ENCODE results near the gene RALGPS1. TPM values are rescaled to one million over a fixed set of nuclear protein-coding genes. Genes with fewer than 3 reads are reported as not detected.

Gene RALGPS1
- total RNA-seq, 1 donor: 8.2 TPM

- H3K4me3 ChIP-seq (ENCODE audit: low read length): no peak overlapping the region
- H3K4me1 ChIP-seq (ENCODE audit: insufficient read depth, low read length): no peaks in the 10 kb centered on the region
- H3K9me3 ChIP-seq (ENCODE audit: low read depth, low read length): no peaks in the 10 kb centered on the region
- no peaks in the 10 kb centered on the region for H3K27me3 ChIP-seq (ENCODE audit: insufficient read depth, low read length)
Observed at GRCh38 chr9:127216210-127216887, 301.8 kb downstream of the RALGPS1 start.

GRCh38 chr9:127216888-127217217 is 302.3 kb downstream of the RALGPS1 start:
- Histone ChIP-seq H3K9me3 (ENCODE audit: low read depth, low read length) (no peaks in the 10 kb centered on the region), H3K4me1 (ENCODE audit: insufficient read depth, low read length) (no peaks in the 10 kb centered on the region), H3K27me3 (ENCODE audit: insufficient read depth, low read length) (no peaks in the 10 kb centered on the region), H3K4me3 (ENCODE audit: low read length) (no peak overlapping the region)

GRCh38 chr9:127218818-127219217 is 304.2 kb downstream of the RALGPS1 start:
- peaks cover under 1% of the 10 kb centered on the region for H3K4me1 ChIP-seq (ENCODE audit: insufficient read depth, low read length)
- no peaks in the 10 kb centered on the region for H3K27me3 ChIP-seq (ENCODE audit: insufficient read depth, low read length)
- no peak overlapping the region for H3K4me3 ChIP-seq (ENCODE audit: low read length)
- H3K9me3 ChIP-seq (ENCODE audit: low read depth, low read length): no peaks in the 10 kb centered on the region

GRCh38 chr9:127219520-127219919 is 304.9 kb downstream of the RALGPS1 start:
- no peaks in the 10 kb centered on the region for H3K9me3 ChIP-seq (ENCODE audit: low read depth, low read length)
- H3K27me3 ChIP-seq (ENCODE audit: insufficient read depth, low read length): no peaks in the 10 kb centered on the region
- H3K4me1 ChIP-seq (ENCODE audit: insufficient read depth, low read length): peaks cover 7% of the 10 kb centered on the region
- no peak overlapping the region for H3K4me3 ChIP-seq (ENCODE audit: low read length)

GRCh38 chr9:127221695-127222094 is 307.1 kb downstream of the RALGPS1 start:
- H3K27me3 ChIP-seq (ENCODE audit: insufficient read depth, low read length): peaks cover 9% of the 10 kb centered on the region
- H3K4me1 ChIP-seq (ENCODE audit: insufficient read depth, low read length): peaks cover 19% of the 10 kb centered on the region
- no peak overlapping the region for H3K4me3 ChIP-seq (ENCODE audit: low read length)
- no peaks in the 10 kb centered on the region for H3K9me3 ChIP-seq (ENCODE audit: low read depth, low read length)

GRCh38 chr9:127222388-127223095 is 308.0 kb downstream of the RALGPS1 start:
- Histone ChIP-seq H3K9me3 (ENCODE audit: low read depth, low read length) (no peaks in the 10 kb centered on the region), H3K4me3 (ENCODE audit: low read length) (no peak overlapping the region), H3K27me3 (ENCODE audit: insufficient read depth, low read length) (peaks cover 13% of the 10 kb centered on the region), H3K4me1 (ENCODE audit: insufficient read depth, low read length) (peaks cover 19% of the 10 kb centered on the region)

GRCh38 chr9:127223266-127223665 is 308.7 kb downstream of the RALGPS1 start:
- Histone ChIP-seq H3K9me3 (ENCODE audit: low read depth, low read length) (no peaks in the 10 kb centered on the region), H3K4me1 (ENCODE audit: insufficient read depth, low read length) (peaks cover 19% of the 10 kb centered on the region), H3K27me3 (ENCODE audit: insufficient read depth, low read length) (peaks cover 16% of the 10 kb centered on the region), H3K4me3 (ENCODE audit: low read length) (no peak overlapping the region)

GRCh38 chr9:127223810-127224177 is 309.2 kb downstream of the RALGPS1 start:
- Histone ChIP-seq H3K9me3 (ENCODE audit: low read depth, low read length) (no peaks in the 10 kb centered on the region), H3K4me1 (ENCODE audit: insufficient read depth, low read length) (peaks cover 19% of the 10 kb centered on the region), H3K4me3 (ENCODE audit: low read length) (no peak overlapping the region), H3K27me3 (ENCODE audit: insufficient read depth, low read length) (peaks cover 16% of the 10 kb centered on the region)

GRCh38 chr9:127224178-127224882 is 309.7 kb downstream of the RALGPS1 start:
- Histone ChIP-seq H3K4me1 (ENCODE audit: insufficient read depth, low read length) (peaks cover 19% of the 10 kb centered on the region), H3K4me3 (ENCODE audit: low read length) (peak overlapping the region; percentile 32), H3K9me3 (ENCODE audit: low read depth, low read length) (no peaks in the 10 kb centered on the region), H3K27me3 (ENCODE audit: insufficient read depth, low read length) (peaks cover 16% of the 10 kb centered on the region)

GRCh38 chr9:127224883-127225739 is 310.5 kb downstream of the RALGPS1 start:
- Histone ChIP-seq H3K27me3 (ENCODE audit: insufficient read depth, low read length) (peaks cover 16% of the 10 kb centered on the region), H3K4me3 (ENCODE audit: low read length) (peak overlapping the region; percentile 46), H3K4me1 (ENCODE audit: insufficient read depth, low read length) (peaks cover 19% of the 10 kb centered on the region), H3K9me3 (ENCODE audit: low read depth, low read length) (no peaks in the 10 kb centered on the region)

- Histone ChIP-seq H3K4me3 (ENCODE audit: low read length) (no peak overlapping the region), H3K4me1 (ENCODE audit: insufficient read depth, low read length) (peaks cover 19% of the 10 kb centered on the region), H3K9me3 (ENCODE audit: low read depth, low read length) (no peaks in the 10 kb centered on the region), H3K27me3 (ENCODE audit: insufficient read depth, low read length) (peaks cover 16% of the 10 kb centered on the region)
Observed at GRCh38 chr9:127225801-127226625, 311.4 kb downstream of the RALGPS1 start.

- H3K4me3 ChIP-seq (ENCODE audit: low read length): no peak overlapping the region
- no peaks in the 10 kb centered on the region for H3K9me3 ChIP-seq (ENCODE audit: low read depth, low read length)
- peaks cover 11% of the 10 kb centered on the region for H3K4me1 ChIP-seq (ENCODE audit: insufficient read depth, low read length)
- H3K27me3 ChIP-seq (ENCODE audit: insufficient read depth, low read length): peaks cover 24% of the 10 kb centered on the region
Observed at GRCh38 chr9:127229691-127230417, 315.3 kb downstream of the RALGPS1 start.

GRCh38 chr9:127231666-127232065 is 317.1 kb downstream of the RALGPS1 start:
- H3K27me3 ChIP-seq (ENCODE audit: insufficient read depth, low read length): peaks cover 20% of the 10 kb centered on the region
- H3K4me1 ChIP-seq (ENCODE audit: insufficient read depth, low read length): no peaks in the 10 kb centered on the region
- no peaks in the 10 kb centered on the region for H3K9me3 ChIP-seq (ENCODE audit: low read depth, low read length)
- H3K4me3 ChIP-seq (ENCODE audit: low read length): no peak overlapping the region

Measured in mononuclear cell (primary cell).